PFSK-1 (cell line): Measurements from ENCODE around the gene MCRS1.

ENCODE experiments used
- FOXP2 ChIP-seq: optimal IDR thresholded peaks from 2 replicates; pipeline ENCODE3; 2011; ENCODE audit warnings: borderline replicate concordance, control low read depth, inconsistent platforms; ENCODE audit not compliant: insufficient read depth; ENCODE audit errors: extremely low read length, extremely low read depth
- POLR2AphosphoS5 ChIP-seq: IDR thresholded peaks from 2 replicates; pipeline ENCODE4 v1.6.1; 2012; ENCODE audit warnings: low read depth, mild to moderate bottlenecking, control low read depth, low read length, moderate library complexity
- REST ChIP-seq, 2 experiments: IDR thresholded peaks; 2 replicates each; pipeline versions ENCODE4 v1.6.1 to v1.8.0; 2011 to 2012; ENCODE audit warnings: low read depth in 2 of 2, low read length in 2 of 2, control low read depth in 1 of 2, inconsistent platforms in 1 of 2, mild to moderate bottlenecking in 1 of 2, moderate library complexity in 1 of 2; ENCODE audit not compliant: insufficient read depth in 1 of 2
- SIN3A ChIP-seq: IDR thresholded peaks from 2 replicates; pipeline ENCODE4 v1.6.1; 2012; ENCODE audit warnings: mild to moderate bottlenecking, low read length, moderate library complexity, borderline replicate concordance; ENCODE audit not compliant: insufficient read depth
- TAF1 ChIP-seq: IDR thresholded peaks from 2 replicates; pipeline ENCODE4 v1.6.1; 2012; ENCODE audit warnings: low read length, control low read depth, borderline replicate concordance; ENCODE audit not compliant: insufficient read depth

MCRS1 gene

GRCh38 chr12:49546481-49546880 is 21.5 kb downstream of the MCRS1 start:
- TF ChIP-seq SIN3A: no peak
- TF ChIP-seq REST (IDR thresholded peaks at IDR 0.05; ENCODE audit: insufficient read depth in 1 of 2, low read depth in 2 of 2, low read length in 2 of 2): no peak
- no peak for TF ChIP-seq FOXP2
- no peak for TF ChIP-seq POLR2AphosphoS5
- no peak for TF ChIP-seq TAF1

GRCh38 chr12:49545815-49546214 is 22.1 kb downstream of the MCRS1 start:
- TF ChIP-seq REST (IDR thresholded peaks at IDR 0.05; ENCODE audit: insufficient read depth in 1 of 2, low read depth in 2 of 2, low read length in 2 of 2) (no peak), SIN3A (no peak), TAF1 (no peak), POLR2AphosphoS5 (no peak), FOXP2 (no peak)

- TF ChIP-seq REST (IDR thresholded peaks at IDR 0.05; ENCODE audit: insufficient read depth in 1 of 2, low read depth in 2 of 2, low read length in 2 of 2) (no peak), TAF1 (no peak), POLR2AphosphoS5 (no peak), SIN3A (no peak), FOXP2 (no peak)
Measured at GRCh38 chr12:49543914-49544815, 23.8 kb downstream of the MCRS1 start.

GRCh38 chr12:49543221-49543913 is 24.6 kb downstream of the MCRS1 start:
- TF ChIP-seq POLR2AphosphoS5 (no peak), SIN3A (no peak), FOXP2 (no peak), TAF1 (no peak), REST (IDR thresholded peaks at IDR 0.05; ENCODE audit: insufficient read depth in 1 of 2, low read depth in 2 of 2, low read length in 2 of 2) (no peak)
